Activated gamma-delta T cell (primary cell): ENCODE results near the gene SLC30A1.
"Not testable (repeated sequence)": the region's sequence is repeated elsewhere in the genome, so short reads cannot be mapped to it uniquely, and the experiment has no call there.

Experiments
- DNase-seq: peaks from one replicate; lab custom pipeline; 2025; lab: John Stamatoyannopoulos, UW
- total RNA-seq, 2 donors: gene quantifications; one replicate each; lab custom pipeline; 2026; lab: John Stamatoyannopoulos, UW

SLC30A1 gene, protein sequence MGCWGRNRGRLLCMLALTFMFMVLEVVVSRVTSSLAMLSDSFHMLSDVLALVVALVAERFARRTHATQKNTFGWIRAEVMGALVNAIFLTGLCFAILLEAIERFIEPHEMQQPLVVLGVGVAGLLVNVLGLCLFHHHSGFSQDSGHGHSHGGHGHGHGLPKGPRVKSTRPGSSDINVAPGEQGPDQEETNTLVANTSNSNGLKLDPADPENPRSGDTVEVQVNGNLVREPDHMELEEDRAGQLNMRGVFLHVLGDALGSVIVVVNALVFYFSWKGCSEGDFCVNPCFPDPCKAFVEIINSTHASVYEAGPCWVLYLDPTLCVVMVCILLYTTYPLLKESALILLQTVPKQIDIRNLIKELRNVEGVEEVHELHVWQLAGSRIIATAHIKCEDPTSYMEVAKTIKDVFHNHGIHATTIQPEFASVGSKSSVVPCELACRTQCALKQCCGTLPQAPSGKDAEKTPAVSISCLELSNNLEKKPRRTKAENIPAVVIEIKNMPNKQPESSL
- 15.3 to 18.4 reads per million in 2 donors for total RNA-seq

DNA sequence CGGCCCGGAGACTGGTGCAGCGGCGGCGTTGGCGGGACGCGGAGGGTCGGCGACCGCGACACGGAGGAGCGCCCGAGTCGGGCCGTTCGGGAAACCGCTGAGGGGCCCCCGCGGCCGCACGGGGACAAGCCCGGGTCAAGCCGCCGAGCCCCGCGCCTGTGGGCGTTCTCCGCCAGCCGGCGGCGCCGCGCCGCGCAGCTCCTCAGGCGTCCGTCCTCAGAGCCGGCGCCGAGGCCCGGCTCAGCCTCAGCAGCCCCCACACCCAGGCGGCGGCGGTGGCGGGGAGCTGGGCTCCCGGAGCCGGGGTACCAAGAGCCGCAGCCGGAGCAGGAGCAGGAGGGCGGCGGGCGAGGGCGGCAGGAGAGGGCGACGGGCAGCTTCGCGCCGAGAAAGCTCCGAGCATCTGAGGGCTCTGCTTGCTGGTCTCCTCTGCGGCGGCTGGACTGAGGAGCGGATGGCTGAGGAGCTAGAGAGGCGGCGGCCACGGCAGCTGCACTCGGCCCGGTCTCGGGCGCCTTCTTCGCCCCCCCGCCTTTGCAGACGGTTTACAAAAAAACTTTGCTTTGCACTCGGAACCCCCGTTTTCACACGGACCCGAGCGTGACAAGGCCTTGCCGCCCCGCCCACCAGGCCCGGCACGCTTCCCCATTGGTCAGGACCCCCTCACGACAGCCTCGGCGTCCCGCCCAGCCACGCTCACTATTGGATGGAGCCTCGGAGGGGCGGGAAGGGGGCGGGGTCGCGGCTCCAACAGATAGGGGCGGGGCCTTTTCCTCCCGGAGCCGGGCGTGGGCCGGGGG is at the start of gene SLC30A1:
Gene SLC30A1, minus strand, starts transcription at position 522 of the 800 bp plus-strand sequence. CDS start 549 bp downstream, outside the sequence.
- DNase-seq = peak; percentile 99

DNA sequence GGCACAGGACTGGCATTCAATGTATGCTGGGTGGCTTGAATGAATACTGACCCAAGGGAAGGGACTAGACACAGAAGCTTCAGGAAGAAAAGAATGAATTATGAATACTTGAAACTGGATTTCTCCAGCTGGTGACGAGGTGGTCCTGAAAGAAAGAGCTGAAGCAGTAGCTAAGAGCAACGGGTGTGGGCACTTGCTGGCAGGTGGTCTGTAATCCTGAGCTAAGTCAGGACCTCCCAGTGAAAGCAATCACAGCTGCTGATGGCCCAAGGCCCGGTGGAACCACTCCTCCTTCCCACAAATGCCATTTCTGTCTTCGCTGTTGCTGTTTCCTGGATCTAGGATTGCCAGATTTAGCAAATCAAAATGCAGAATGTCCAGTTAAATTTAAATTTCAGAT is 49.5 kb upstream of the SLC30A1 start:
- no peak for DNase-seq

GRCh38 chr1:211627259-211627658 is 48.3 kb upstream of the SLC30A1 start:
- DNase-seq = no peak

GRCh38 chr1:211625866-211626265 is 46.9 kb upstream of the SLC30A1 start:
- not testable (repeated sequence) for DNase-seq

DNA sequence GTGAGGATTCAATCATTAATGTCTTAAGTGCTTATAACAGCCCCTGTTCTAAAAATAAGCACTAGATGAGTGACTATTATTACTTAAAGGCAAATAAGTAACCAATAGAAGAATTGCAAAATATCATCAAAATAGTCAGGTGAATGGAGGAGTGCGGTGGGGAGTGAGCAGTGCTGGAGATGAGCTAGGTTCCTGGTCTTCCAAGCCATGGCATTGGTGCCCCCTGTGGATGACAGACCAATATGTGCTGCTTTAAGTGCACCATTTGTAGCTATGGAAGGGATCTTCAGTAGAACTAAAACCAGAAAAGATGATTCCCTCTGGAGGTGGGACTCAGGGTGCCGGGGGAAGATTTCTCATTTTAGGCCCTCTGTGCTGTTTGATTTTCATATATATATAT is 46.1 kb upstream of the SLC30A1 start:
- DNase-seq = no peak

- DNase-seq = no peak
These were observed 44.6 kb upstream of the SLC30A1 start for GRCh38 chr1:211623515-211623914.

DNA sequence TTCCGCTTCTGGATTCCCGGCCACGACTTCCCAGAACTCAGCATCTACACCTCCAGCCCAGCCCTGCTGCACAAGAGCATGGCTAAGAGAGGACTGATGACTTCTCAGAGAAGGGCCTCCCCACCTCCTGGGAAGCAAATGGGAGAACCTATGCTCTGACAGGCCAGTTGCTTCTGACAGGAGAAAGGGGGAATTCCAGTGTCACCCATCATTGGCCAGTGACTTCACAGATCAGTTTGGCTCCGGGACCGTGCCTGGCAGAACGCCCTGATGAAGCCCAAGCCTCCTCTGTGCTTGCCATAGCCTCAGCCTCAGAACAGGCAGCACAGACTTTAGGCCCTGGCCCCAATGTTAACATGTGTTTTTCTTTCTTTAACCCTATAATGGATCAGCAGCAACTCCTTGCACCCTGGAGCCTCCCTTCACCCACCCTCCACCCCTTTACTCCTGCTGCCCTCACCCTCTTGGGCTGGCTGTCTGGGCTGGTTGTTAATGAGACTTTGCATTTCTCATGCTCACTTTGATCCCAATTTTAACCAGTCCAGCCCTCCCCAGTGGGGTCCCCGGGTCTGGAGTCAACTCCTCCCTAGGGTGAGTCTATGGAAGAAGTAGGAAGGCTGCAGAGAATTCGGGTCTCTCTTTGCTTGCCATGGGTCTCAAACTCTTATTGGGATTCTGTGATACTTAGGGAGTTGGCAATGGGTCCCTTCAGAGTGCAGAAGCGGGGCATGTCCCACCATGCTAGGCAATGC is 42.7 kb upstream of the SLC30A1 start:
- DNase-seq = no peak

- no peak for DNase-seq
These were observed 41.1 kb upstream of the SLC30A1 start for GRCh38 chr1:211620097-211620496.

DNA sequence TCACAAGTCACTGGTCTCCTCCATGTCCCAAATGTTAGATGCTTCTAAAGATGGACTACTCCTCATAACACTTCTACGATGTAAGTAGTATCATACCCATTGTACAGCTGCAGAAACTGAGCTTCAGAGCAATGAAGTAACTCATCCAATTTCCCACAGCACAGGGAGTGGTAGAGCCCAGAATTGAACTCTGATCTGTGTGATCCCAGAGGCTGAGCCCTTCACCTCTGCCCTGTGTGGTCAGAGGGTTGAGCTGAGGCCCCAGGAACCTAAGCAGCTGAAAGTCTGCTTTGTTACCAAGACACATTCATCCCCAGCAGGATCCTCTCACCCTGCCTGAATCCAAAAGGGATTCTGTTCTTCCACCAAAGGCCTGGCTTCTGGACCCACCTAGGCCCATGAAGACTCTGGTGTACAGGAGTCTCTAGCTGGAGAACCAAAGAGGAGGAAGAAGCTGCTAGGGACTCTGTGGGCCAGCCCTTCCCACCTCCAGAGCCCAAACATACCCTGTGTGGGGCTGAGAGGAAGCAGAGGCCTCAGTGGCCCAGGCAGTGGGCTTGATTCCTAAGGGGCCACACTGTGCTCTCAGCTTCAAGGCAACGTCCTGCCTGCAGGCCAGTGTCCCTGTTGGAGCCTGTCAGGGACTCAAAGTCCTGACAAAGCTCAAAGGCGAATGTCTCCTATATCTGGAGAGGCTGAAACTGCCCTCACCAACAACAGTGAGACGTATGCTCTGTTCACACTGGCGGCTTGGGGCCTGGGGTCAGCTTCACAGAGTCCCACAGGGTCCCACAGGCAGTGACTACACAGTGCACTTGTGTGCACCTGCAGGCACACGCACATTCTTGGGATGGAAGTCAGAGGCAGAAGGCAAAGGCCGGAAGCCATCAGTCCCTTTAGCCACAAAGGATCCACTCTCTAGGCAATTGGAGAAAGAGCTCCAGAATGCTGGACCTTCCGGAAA is 40.4 kb upstream of the SLC30A1 start:
- DNase-seq = no peak

- DNase-seq = no peak
These were observed 38.0 kb upstream of the SLC30A1 start for GRCh38 chr1:211616965-211617297.

- DNase-seq = no peak
These were observed 37.4 kb upstream of the SLC30A1 start for GRCh38 chr1:211616231-211616964.

DNA sequence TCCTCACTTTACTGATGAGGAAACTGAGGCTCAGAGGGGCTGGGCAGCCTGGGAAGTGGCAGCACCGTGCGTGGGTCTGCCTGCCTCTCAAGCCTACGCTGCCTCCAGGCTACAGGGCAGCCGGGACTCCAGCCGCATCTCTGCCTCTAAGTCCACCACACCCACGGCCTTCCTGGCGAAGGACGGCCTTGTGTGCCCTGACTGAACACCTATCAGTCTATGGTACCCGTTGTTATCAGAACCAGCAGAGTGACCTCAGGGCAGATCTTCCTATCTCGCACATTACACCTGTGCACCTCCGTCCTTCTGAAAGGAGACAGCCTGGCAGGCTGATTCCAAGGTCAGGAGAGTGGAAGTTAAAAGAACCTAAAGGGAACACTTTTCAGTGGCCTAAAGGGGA is 35.7 kb upstream of the SLC30A1 start:
- DNase-seq = no peak

GRCh38 chr1:211613951-211614350 is 35.0 kb upstream of the SLC30A1 start:
- no peak for DNase-seq

DNA sequence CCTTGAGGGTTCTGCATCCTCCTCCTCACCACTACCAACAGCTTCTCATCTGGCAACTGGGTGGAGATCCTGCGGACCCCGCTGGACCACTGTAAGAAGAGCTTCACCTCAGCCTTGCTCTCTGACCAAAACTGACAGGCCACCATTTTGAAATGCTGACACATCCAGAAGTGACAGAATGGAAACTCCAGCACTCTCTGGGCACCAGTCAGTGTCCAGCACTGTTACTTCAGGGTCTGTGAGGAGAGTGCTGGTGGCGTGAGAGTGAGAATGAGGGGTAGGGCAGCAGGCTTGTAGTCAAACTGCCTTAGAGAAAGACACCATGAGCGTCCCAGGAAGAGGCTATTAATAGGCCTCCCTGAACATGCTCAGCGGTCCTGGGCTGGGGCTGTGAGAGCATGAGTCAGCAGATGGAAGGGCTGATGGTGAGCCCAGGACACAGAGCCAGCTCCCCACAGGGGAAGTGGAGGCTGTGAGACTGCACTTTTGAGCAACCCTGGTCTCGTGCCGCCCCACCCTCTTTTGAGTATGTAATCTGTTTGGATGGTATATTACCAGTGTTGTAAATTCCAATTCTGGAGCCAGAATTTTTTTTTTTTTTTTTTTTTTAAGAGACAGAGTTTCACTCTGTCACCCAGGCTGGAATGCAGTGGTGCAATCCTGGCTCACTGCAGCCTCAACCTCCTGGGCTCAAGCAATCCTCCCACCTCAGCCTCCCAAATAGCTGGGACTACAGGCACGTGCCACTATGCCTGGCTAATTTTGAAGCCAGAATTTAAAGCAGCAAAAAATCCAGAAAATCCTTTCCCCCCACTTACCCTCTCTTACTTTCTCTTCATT is 34.4 kb upstream of the SLC30A1 start:
- no peak for DNase-seq

DNA sequence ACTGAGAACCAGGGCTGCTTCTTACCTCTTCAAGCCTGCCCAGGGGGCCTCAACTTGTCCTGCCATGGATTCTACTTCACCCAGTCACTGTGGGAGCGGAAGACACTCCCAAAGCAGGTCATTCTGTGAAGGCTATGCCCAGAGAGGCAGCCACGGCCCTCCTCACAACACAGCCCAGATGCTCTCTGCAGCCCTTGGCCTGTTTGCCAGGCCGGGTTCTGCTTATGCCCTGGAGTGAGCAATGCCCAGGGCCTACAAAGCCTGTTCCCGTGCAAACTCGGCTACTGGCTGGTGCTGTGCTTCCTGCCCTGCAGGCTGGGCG is 33.8 kb upstream of the SLC30A1 start:
- DNase-seq = no peak

DNA sequence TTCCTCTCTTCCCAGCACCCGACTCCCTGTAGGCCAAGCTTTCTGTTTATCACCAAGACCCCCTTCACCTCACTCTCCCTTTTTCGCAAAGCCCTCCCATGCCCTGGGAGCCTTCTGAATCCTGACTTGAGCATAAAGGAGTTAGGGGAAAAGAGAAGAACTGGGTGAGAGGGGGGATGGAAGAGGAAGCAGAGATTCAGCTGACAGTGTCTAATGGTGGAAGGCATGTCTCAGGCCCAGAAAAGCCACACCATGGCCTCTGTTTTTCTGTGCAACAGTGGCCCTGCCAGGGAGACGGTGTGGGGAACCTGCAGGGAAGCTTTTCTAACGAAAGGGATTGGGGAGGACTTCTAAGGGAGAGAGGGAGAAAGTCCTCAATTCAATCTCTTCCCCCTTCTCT is 32.9 kb upstream of the SLC30A1 start:
- DNase-seq = no peak

- DNase-seq = no peak
These were observed 32.0 kb upstream of the SLC30A1 start for GRCh38 chr1:211610779-211611556.

- DNase-seq = no peak
These were observed 30.4 kb upstream of the SLC30A1 start for GRCh38 chr1:211609120-211610024.
